Esophagus squamous epithelium (tissue), 5 donors: Measurements from ENCODE around the gene REC8. TPM values are rescaled to one million over a fixed set of nuclear protein-coding genes. Genes with fewer than 3 reads are reported as not detected.

Source experiments
- DNase-seq: peaks from one replicate; lab custom pipeline; 2025; lab: John Stamatoyannopoulos, UW
- H3K27ac ChIP-seq, 4 donors: fragments of 200-600 bp; sonication (generic); one replicate each; pipeline ENCODE4 v1.5.1; 2016 to 2019; ENCODE audit warnings: mild to moderate bottlenecking in 1 of 4
- H3K27me3 ChIP-seq, 4 donors: fragments of 200-600 bp; sonication (generic); 1 replicate in 3 of 4; 2 replicates in 1 of 4; pipeline versions ENCODE4 v1.5.1 to v1.6.0; 2017 to 2021; ENCODE audit warnings: antibody characterized with exemption in 1 of 4
- H3K36me3 ChIP-seq, 3 donors: fragments of 200-600 bp; sonication (generic); one replicate each; pipeline ENCODE4 v1.5.1; 2016 to 2019
- H3K4me1 ChIP-seq, 3 donors: fragments of 200-600 bp; sonication (generic); one replicate each; pipeline ENCODE4 v1.5.1; 2017 to 2019
- H3K4me3 ChIP-seq, 4 donors: fragments of 200-600 bp; sonication (generic); 1 replicate in 3 of 4; 2 replicates in 1 of 4; pipeline ENCODE4 v1.5.1; 2016 to 2019; ENCODE audit warnings: mild to moderate bottlenecking in 2 of 4, moderate library complexity in 1 of 4
- H3K9me3 ChIP-seq, 3 donors: fragments of 200-600 bp; sonication (generic); one replicate each; pipeline ENCODE4 v1.5.1; 2016 to 2019
- CTCF ChIP-seq, 6 experiments: fragments of 450-650 bp in 4 of 6; fragments of 200-600 bp in 2 of 6; sonication (generic) in 2 of 6; IDR thresholded peaks; one replicate each; pipeline ENCODE4 v1.5.1; 2016 to 2019; ENCODE audit warnings: antibody characterized with exemption in 6 of 6, mild to moderate bottlenecking in 4 of 6, moderate library complexity in 4 of 6
- POLR2A ChIP-seq, 4 donors: fragments of 450-650 bp; IDR thresholded peaks; one replicate each; pipeline ENCODE4 v1.6.1; 2017; ENCODE audit warnings: antibody characterized with exemption in 4 of 4, mild to moderate bottlenecking in 4 of 4, moderate library complexity in 3 of 4
- WGBS, 2 donors: methylation state at CpG; one replicate each; pipeline ENCODE4 v1.1.5; 2018; 5-methylcytosine and 5-hydroxymethylcytosine counted together
- intact Hi-C: fragments of 100-400 bp; cut with DNase I; formaldehyde crosslinking; loops from one replicate; pipeline ENCODE4 v1.15.0; 2022
- total RNA-seq, 4 donors: library from RNA; depleted of rRNA; stranded (reverse); fragments of >200 nt; gene quantifications; one replicate each; pipeline ENCODE4 v1.1.0, GENCODE V29; 2016
- donor health status: DM: yes; HTN: yes; CAD: no.

The REC8 gene
- total RNA-seq, 4 donors from 2014 or later, result 0.47 to 7.4 (median 3.0) TPM

DNA sequence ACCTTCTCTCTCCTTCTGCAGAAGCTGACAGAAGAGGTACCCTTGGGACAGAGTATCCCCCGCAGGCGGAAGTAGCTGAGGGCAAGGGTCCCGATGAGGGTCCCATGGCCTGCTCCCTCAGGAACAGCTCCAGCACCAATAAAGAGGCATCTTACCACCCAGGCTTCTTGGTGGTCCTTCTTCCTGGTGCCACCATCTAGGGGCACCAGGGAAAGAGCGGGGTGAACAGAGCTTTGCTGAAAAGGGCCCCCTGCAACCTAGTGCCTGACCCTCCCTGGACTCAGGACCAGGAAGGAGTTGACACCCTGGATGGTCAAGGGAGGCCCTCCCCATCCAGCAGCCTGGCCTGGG is 11.4 kb upstream of the REC8 start:
- Histone ChIP-seq H3K9me3 (no peaks in the 10 kb centered on the region), H3K4me3 (no peak overlapping the region), H3K4me1 (peaks cover 21 to 65% (median 34%) of the 10 kb centered on the region in 3 donors), H3K36me3 (peaks cover 49 to 83% (median 52%) of the 10 kb centered on the region in 3 donors), H3K27me3 (no peaks in the 10 kb centered on the region), H3K27ac (peak overlapping the region; percentile 92 to 98 (median 97))
- no peak for DNase-seq
- 90% methylated on average over 2 of the region's 4 CpGs; no CpG with 5 or more reads in 1 of the 2 donors for WGBS, 2 donors
- TF ChIP-seq CTCF (IDR thresholded peaks at IDR 0.05) (no peak), POLR2A (IDR thresholded peaks at IDR 0.05) (no peak)
- intact Hi-C loops, result no loop called here

DNA sequence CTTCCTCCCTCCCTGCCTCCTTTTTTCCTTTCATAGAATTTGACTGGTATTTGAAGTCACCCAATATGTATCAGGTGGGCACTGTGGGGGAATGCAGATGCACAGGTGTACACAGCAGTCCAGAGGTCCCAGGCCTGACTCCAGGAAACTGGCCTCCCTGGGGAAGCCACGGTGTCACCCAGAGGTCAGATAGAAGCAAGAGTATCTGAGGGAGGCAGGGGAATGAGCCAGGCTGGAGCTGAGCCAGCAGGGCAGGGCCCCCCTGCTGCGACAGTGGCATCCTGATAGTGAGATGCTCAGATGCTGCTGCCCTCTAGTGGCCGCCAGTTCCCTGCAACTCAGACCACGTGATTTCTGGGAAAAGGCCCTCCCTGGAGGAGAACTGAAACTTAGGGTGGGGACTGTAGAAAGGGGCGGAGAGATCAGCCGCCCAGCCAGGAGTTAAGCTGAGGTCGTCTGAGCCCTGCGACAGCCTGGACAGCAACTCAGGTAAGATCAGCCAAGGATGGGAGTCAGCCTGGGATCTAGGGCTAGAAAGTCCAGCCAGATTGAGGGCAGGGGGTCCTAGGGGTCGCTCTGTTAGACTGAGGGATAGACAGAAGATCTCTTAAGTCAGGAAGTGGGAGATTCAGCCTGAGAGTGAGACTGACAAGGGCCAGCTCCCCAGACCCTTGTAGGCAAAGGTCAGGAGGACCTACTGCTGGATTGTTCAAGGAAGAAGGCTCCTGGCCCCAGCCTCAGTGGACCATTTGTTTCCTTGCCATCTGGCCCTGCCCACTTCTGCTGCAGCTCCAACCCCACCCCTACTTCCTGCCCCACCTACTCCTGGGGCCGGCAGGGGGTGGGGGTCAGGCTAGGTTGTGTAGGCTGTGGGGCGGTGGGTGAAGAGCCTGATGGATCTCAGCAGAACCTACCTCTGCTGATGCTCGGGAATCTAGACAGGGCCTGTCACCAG is 10.8 kb upstream of the REC8 start, which contains the start of gene IRF9:
Gene IRF9 (plus strand): TSS at position 416 of the 955 bp plus-strand sequence. CDS start 880 bp downstream, outside the sequence.
- Histone ChIP-seq H3K9me3 (no peaks in the 10 kb centered on the region), H3K4me1 (peaks cover 21 to 67% (median 34%) of the 10 kb centered on the region in 3 donors), H3K27ac (peak within 1 kb of the TSS; percentile 92 to 98 (median 97)), H3K27me3 (no peaks in the 10 kb centered on the region), H3K36me3 (peaks cover 46 to 83% (median 50%) of the 10 kb centered on the region in 3 donors), H3K4me3 (peak within 1 kb of the TSS; percentile 61 to 80 (median 69))
- TF ChIP-seq CTCF (IDR thresholded peaks at IDR 0.05) (peak; percentile 93 to 99 (median 97)), POLR2A (IDR thresholded peaks at IDR 0.05) (peak in 3 of 4 donors; percentile 31 to 77 (median 65))
- intact Hi-C loops, result no loop called here
- peak; percentile 64 for DNase-seq
- 0% methylated on average over 1 to 4 of the region's 12 CpGs for WGBS, 2 donors

- WGBS, 2 donors, result 8 to 11% methylated on average over 4 to 8 of the region's 8 CpGs
- DNase-seq, result no peak
- intact Hi-C loops, result no loop called here
- Histone ChIP-seq H3K36me3 (peaks cover 43 to 83% (median 49%) of the 10 kb centered on the region in 3 donors), H3K4me1 (peaks cover 21 to 63% (median 34%) of the 10 kb centered on the region in 3 donors), H3K4me3 (peak overlapping the region; percentile 61 to 80 (median 69)), H3K9me3 (no peaks in the 10 kb centered on the region), H3K27ac (peak overlapping the region; percentile 92 to 98 (median 97)), H3K27me3 (no peaks in the 10 kb centered on the region)
- TF ChIP-seq CTCF (IDR thresholded peaks at IDR 0.05) (no peak), POLR2A (IDR thresholded peaks at IDR 0.05) (no peak)
Measured at GRCh38 chr14:24162093-24162492, 9.8 kb upstream of the REC8 start.

GRCh38 chr14:24164518-24164991 is 7.3 kb upstream of the REC8 start:
- intact Hi-C loops, result no loop called here
- peaks cover 21 to 58% (median 34%) of the 10 kb centered on the region in 3 donors for H3K4me1 ChIP-seq
- no peak for DNase-seq

More at GRCh38 chr14:24164518-24164991, 7.3 kb upstream of the REC8 start:
- Histone ChIP-seq H3K36me3 (peaks cover 34 to 85% (median 37%) of the 10 kb centered on the region in 3 donors), H3K9me3 (no peaks in the 10 kb centered on the region), H3K27me3 (no peaks in the 10 kb centered on the region), H3K4me3 (no peak overlapping the region), H3K27ac (peak overlapping the region in 2 of 4 donors; percentile 17 to 36)
- TF ChIP-seq CTCF (IDR thresholded peaks at IDR 0.05), result no peak
- TF ChIP-seq POLR2A (IDR thresholded peaks at IDR 0.05), result no peak
- whole genome bisulfite sequencing, 2 donors, result 17 to 75% methylated on average over 1 to 7 of the region's 14 CpGs
